Fibroblast of mammary gland (primary cell): ENCODE measurements around the gene NADSYN1.

Experiments
- DNase-seq: peaks from one replicate; pipeline ENCODE4 v3.0.0-alpha.2; 2010; ENCODE audit warnings: low read depth
- H3K4me3 ChIP-seq: 2 replicates; pipeline ENCODE4 v1.5.1; 2011; ENCODE audit warnings: low read depth, mild to moderate bottlenecking, low read length, moderate library complexity; ENCODE audit not compliant: control insufficient read depth
- CTCF ChIP-seq: conservative IDR thresholded peaks from 2 replicates; pipeline ENCODE4 v1.5.1; 2011; ENCODE audit warnings: low read depth, low read length, inconsistent platforms; ENCODE audit not compliant: control insufficient read depth, insufficient read depth

Gene NADSYN1

GRCh38 chr11:71443736-71444445 is 9.1 kb upstream of the NADSYN1 start:
- no peak for TF ChIP-seq CTCF
- no peak overlapping the region for H3K4me3 ChIP-seq
- DNase-seq: no peak

- no peak overlapping the region for H3K4me3 ChIP-seq
- no peak for DNase-seq
- no peak for TF ChIP-seq CTCF
Measured at GRCh38 chr11:71444811-71445210, 8.2 kb upstream of the NADSYN1 start.

- DNase-seq: no peak
- no peak for TF ChIP-seq CTCF
- H3K4me3 ChIP-seq: no peak overlapping the region
Measured at GRCh38 chr11:71446150-71446549, 6.9 kb upstream of the NADSYN1 start.

GRCh38 chr11:71446942-71447688 is 5.9 kb upstream of the NADSYN1 start:
- DNase-seq: peak; percentile 88

GRCh38 chr11:71447791-71448256 is 5.2 kb upstream of the NADSYN1 start:
- DNase-seq: no peak
- TF ChIP-seq CTCF: no peak
- peak overlapping the region; percentile 72 for H3K4me3 ChIP-seq

More at GRCh38 chr11:71446942-71447688, 5.9 kb upstream of the NADSYN1 start:
- peak overlapping the region; percentile 72 for H3K4me3 ChIP-seq
- no peak for TF ChIP-seq CTCF

GRCh38 chr11:71448257-71449171 is 4.5 kb upstream of the NADSYN1 start, which contains the start of gene DHCR7:
Gene DHCR7 (minus strand): TSS chr11:71448393. CDS start chr11:71444952, 3,441 bp downstream.
- peak; percentile 93 for DNase-seq
- TF ChIP-seq CTCF: no peak
- H3K4me3 ChIP-seq: peak within 1 kb of the TSS; percentile 93
